ENCODE measurements around the gene FNDC3B.

The FNDC3B gene

GRCh38 chr3:172211123-172211522, 171.7 kb downstream of the FNDC3B start:
- DNase-seq (ENCODE audit: insufficient read length, low spot score): no peak
- FAIRE-seq: no peak
- TF ChIP-seq POLR2A (IDR thresholded peaks at IDR 0.05; ENCODE audit: low read depth, low read length): no peak

GRCh38 chr3:172213200-172213599, 173.8 kb downstream of the FNDC3B start:
- peak; percentile 36 for FAIRE-seq
- TF ChIP-seq POLR2A (IDR thresholded peaks at IDR 0.05; ENCODE audit: low read depth, low read length): no peak
- DNase-seq (ENCODE audit: insufficient read length, low spot score): no peak

- FAIRE-seq: no peak
- no peak for TF ChIP-seq POLR2A (IDR thresholded peaks at IDR 0.05; ENCODE audit: low read depth, low read length)
- no peak for DNase-seq (ENCODE audit: insufficient read length, low spot score)
Measured at GRCh38 chr3:172213904-172214303, 174.5 kb downstream of the FNDC3B start.

GRCh38 chr3:172216267-172216666, 176.9 kb downstream of the FNDC3B start:
- no peak for DNase-seq (ENCODE audit: insufficient read length, low spot score)
- no peak for TF ChIP-seq POLR2A (IDR thresholded peaks at IDR 0.05; ENCODE audit: low read depth, low read length)
- FAIRE-seq: no peak

- DNase-seq (ENCODE audit: insufficient read length, low spot score) (no peak), FAIRE-seq (no peak)
- no peak for TF ChIP-seq POLR2A (IDR thresholded peaks at IDR 0.05; ENCODE audit: low read depth, low read length)
Measured at GRCh38 chr3:172216911-172217310, 177.5 kb downstream of the FNDC3B start.

GRCh38 chr3:172217877-172218276, 178.5 kb downstream of the FNDC3B start:
- no peak for FAIRE-seq
- TF ChIP-seq POLR2A (IDR thresholded peaks at IDR 0.05; ENCODE audit: low read depth, low read length): no peak
- DNase-seq (ENCODE audit: insufficient read length, low spot score): no peak

- DNase-seq (ENCODE audit: insufficient read length, low spot score): no peak
- no peak for TF ChIP-seq POLR2A (IDR thresholded peaks at IDR 0.05; ENCODE audit: low read depth, low read length)
- no peak for FAIRE-seq
Measured at GRCh38 chr3:172218350-172219323, 179.3 kb downstream of the FNDC3B start.

GRCh38 chr3:172219750-172220149, 180.4 kb downstream of the FNDC3B start:
- DNase-seq (ENCODE audit: insufficient read length, low spot score) (no peak), FAIRE-seq (no peak)
- no peak for TF ChIP-seq POLR2A (IDR thresholded peaks at IDR 0.05; ENCODE audit: low read depth, low read length)

GRCh38 chr3:172221547-172221946, 182.2 kb downstream of the FNDC3B start:
- no peak for TF ChIP-seq POLR2A (IDR thresholded peaks at IDR 0.05; ENCODE audit: low read depth, low read length)
- DNase-seq (ENCODE audit: insufficient read length, low spot score): no peak
- FAIRE-seq: peak; percentile 68

GRCh38 chr3:172222478-172223071, 183.2 kb downstream of the FNDC3B start:
- no peak for FAIRE-seq

GRCh38 chr3:172223870-172224269, 184.5 kb downstream of the FNDC3B start:
- TF ChIP-seq POLR2A (IDR thresholded peaks at IDR 0.05; ENCODE audit: low read depth, low read length): no peak
- FAIRE-seq: no peak
- DNase-seq (ENCODE audit: insufficient read length, low spot score): no peak

More at GRCh38 chr3:172222478-172223071, 183.2 kb downstream of the FNDC3B start:
- no peak for TF ChIP-seq POLR2A (IDR thresholded peaks at IDR 0.05; ENCODE audit: low read depth, low read length)
- DNase-seq (ENCODE audit: insufficient read length, low spot score): no peak

GRCh38 chr3:172224560-172225214, 185.3 kb downstream of the FNDC3B start:
- TF ChIP-seq POLR2A (IDR thresholded peaks at IDR 0.05; ENCODE audit: low read depth, low read length): no peak
- DNase-seq (ENCODE audit: insufficient read length, low spot score) (no peak), FAIRE-seq (peak; percentile 6)

- no peak for TF ChIP-seq POLR2A (IDR thresholded peaks at IDR 0.05; ENCODE audit: low read depth, low read length)
- DNase-seq (ENCODE audit: insufficient read length, low spot score) (no peak), FAIRE-seq (no peak)
Measured at GRCh38 chr3:172225215-172225707, 185.9 kb downstream of the FNDC3B start.

GRCh38 chr3:172226831-172227230, 187.5 kb downstream of the FNDC3B start:
- DNase-seq (ENCODE audit: insufficient read length, low spot score) (no peak), FAIRE-seq (no peak)
- TF ChIP-seq POLR2A (IDR thresholded peaks at IDR 0.05; ENCODE audit: low read depth, low read length): no peak

Measured in H54 (cell line).